HL-60 (cell line): ENCODE data around the gene NHP2.

Experiments used
- DNase-seq, 2 experiments: peaks; one replicate each; pipeline ENCODE4 v3.0.0-alpha.2; 2010 to 2020; ENCODE audit warnings: low read depth in 1 of 2, low spot score in 1 of 2
- H3K27ac ChIP-seq: fragments of 250-450 bp; sonication (Bioruptor Pico); replicated peaks from 2 replicates; pipeline ENCODE4 v1.5.1; 2020; ENCODE audit warnings: mild to moderate bottlenecking, moderate library complexity
- H3K27me3 ChIP-seq: fragments of 250-450 bp; sonication (Bioruptor Pico); 2 replicates; pipeline ENCODE4 v1.5.1; 2021; ENCODE audit warnings: mild to moderate bottlenecking, moderate library complexity; ENCODE audit not compliant: insufficient read depth, poor library complexity, severe bottlenecking
- H3K4me3 ChIP-seq: replicated peaks from 2 replicates; pipeline ENCODE4 v1.5.1; 2011; ENCODE audit warnings: mild to moderate bottlenecking, control low read depth, low read length; ENCODE audit not compliant: insufficient read depth
- GABPA ChIP-seq: IDR thresholded peaks from 2 replicates; pipeline ENCODE4 v1.6.1; 2012; ENCODE audit warnings: low read depth
- POLR2AphosphoS5 ChIP-seq: IDR thresholded peaks from 2 replicates; pipeline ENCODE4 v1.6.1; 2012; ENCODE audit warnings: low read depth
- SPI1 ChIP-seq: IDR thresholded peaks from 2 replicates; pipeline ENCODE4 v1.6.1; 2012; ENCODE audit warnings: low read depth, mild to moderate bottlenecking, borderline replicate concordance
- TF ChIP-seq, protein P1 (sequence below): IDR thresholded peaks from 2 replicates; pipeline ENCODE4 v1.6.1; 2012; ENCODE audit warnings: low read depth; ENCODE audit not compliant: insufficient replicate concordance
- TF ChIP-seq, protein P2 (sequence below): IDR thresholded peaks from one replicate; pipeline ENCODE4 v1.5.1; 2011; ENCODE audit warnings: low read length, control low read depth, inconsistent platforms; ENCODE audit not compliant: insufficient read depth

NHP2 gene

DNA sequence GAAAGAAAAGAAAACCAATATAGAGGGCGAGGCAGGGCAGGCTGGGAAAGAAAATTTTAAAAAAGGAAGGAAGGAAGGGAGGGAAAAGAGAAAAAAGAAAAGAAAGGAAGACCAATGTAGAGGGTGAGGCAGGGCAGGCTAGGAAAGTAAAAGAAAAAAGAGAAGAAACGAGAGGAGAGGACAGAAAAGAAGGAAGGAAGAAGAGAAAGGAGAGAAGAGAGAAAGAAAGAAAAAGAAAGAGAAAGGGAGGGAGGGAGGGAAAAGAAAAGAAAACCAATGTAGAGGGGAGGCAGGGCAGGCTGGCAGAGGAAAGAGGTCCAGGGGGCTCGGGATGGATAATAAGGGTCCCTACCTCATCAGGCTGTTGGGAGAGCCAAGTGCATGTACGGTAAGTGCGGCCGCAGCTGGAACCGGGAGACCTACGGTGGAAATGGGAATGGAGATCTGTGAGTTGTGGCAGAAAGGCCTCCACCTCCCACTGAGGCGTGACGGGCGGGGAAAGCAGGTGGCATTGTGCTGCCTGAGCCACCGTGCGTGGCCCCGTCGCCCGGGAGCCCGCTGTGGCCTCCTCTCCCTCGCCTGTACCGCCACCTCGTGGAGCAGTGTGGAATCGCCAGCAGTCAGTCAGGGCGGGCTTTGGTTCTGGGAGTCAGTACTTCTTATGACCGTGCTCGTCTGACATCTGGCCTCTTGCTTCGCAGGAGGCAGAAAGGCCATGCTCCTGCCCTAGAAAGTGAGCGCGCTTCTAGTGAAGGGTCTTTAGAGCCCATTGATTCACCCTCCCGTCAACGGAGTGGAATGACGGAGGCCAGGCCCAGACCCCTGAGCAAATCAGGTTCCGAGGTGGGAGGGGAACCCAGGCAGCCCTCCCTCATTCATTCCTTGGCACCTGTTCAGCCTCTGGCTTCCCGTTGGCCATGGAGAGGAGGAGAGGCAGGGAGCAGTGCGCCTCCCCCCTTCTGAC lies 10.4 kb upstream of the NHP2 start:
- H3K4me3 ChIP-seq, result no peak overlapping the region
- H3K27me3 ChIP-seq, result no peaks in the 10 kb centered on the region

DNA sequence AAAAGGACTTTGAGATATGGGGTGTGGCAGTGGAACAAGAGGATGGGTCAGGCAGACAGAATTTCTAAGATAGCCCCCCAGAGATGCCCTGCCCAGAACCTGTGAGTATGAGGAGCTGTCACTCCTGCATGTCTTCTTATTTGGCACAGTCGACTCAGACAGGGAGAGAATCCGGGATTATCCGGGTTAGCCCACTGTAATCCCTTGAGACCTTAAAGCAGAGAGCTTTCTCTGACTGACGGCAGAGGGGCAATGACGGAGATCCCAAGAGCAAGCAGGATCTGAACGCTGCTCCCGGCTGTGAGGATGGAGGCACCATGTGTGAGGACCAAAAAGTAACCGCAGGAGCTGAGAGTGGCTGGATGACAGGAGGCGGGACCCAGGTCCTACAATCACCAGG lies 8.8 kb upstream of the NHP2 start:
- Histone ChIP-seq H3K4me3 (no peak overlapping the region), H3K27me3 (no peaks in the 10 kb centered on the region), H3K27ac (no peak overlapping the region)
- TF ChIP-seq, protein P1, sequence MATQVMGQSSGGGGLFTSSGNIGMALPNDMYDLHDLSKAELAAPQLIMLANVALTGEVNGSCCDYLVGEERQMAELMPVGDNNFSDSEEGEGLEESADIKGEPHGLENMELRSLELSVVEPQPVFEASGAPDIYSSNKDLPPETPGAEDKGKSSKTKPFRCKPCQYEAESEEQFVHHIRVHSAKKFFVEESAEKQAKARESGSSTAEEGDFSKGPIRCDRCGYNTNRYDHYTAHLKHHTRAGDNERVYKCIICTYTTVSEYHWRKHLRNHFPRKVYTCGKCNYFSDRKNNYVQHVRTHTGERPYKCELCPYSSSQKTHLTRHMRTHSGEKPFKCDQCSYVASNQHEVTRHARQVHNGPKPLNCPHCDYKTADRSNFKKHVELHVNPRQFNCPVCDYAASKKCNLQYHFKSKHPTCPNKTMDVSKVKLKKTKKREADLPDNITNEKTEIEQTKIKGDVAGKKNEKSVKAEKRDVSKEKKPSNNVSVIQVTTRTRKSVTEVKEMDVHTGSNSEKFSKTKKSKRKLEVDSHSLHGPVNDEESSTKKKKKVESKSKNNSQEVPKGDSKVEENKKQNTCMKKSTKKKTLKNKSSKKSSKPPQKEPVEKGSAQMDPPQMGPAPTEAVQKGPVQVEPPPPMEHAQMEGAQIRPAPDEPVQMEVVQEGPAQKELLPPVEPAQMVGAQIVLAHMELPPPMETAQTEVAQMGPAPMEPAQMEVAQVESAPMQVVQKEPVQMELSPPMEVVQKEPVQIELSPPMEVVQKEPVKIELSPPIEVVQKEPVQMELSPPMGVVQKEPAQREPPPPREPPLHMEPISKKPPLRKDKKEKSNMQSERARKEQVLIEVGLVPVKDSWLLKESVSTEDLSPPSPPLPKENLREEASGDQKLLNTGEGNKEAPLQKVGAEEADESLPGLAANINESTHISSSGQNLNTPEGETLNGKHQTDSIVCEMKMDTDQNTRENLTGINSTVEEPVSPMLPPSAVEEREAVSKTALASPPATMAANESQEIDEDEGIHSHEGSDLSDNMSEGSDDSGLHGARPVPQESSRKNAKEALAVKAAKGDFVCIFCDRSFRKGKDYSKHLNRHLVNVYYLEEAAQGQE, result no peak
- TF ChIP-seq POLR2AphosphoS5, result no peak
- no peak for TF ChIP-seq SPI1
- TF ChIP-seq, protein P2, sequence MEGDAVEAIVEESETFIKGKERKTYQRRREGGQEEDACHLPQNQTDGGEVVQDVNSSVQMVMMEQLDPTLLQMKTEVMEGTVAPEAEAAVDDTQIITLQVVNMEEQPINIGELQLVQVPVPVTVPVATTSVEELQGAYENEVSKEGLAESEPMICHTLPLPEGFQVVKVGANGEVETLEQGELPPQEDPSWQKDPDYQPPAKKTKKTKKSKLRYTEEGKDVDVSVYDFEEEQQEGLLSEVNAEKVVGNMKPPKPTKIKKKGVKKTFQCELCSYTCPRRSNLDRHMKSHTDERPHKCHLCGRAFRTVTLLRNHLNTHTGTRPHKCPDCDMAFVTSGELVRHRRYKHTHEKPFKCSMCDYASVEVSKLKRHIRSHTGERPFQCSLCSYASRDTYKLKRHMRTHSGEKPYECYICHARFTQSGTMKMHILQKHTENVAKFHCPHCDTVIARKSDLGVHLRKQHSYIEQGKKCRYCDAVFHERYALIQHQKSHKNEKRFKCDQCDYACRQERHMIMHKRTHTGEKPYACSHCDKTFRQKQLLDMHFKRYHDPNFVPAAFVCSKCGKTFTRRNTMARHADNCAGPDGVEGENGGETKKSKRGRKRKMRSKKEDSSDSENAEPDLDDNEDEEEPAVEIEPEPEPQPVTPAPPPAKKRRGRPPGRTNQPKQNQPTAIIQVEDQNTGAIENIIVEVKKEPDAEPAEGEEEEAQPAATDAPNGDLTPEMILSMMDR, result no peak
- no peak for DNase-seq

More for the DNA sequence above, 10.4 kb upstream of the NHP2 start:
- peak; percentile 67 to 88 for DNase-seq
- no peak overlapping the region for H3K27ac ChIP-seq
- TF ChIP-seq, protein P1, result no peak
- TF ChIP-seq, protein P2, result peak; percentile 98
- no peak for TF ChIP-seq GABPA
- no peak for TF ChIP-seq POLR2AphosphoS5
- no peak for TF ChIP-seq SPI1

DNA sequence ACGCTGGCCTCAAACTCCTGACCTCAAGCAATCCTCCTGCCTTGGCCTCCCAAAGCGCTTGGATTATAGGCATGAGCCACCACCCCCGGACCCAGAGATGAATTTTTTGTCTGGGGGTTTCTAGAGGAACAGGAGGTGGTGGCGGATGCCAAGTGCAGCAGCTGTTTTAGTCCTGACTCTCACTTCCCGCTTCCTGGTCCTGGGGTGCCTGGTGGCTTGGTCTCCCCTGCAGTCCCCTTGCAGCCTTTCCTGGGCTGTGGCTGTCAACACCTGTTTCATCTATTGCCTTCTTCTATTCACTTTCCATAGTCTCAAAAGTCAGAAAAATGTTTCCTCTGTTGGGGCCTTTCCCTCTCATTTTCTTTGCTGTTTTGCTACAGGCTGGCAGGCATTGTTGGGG lies 6.5 kb upstream of the NHP2 start:
- no peak for DNase-seq
- no peak for TF ChIP-seq POLR2AphosphoS5
- TF ChIP-seq, protein P1, result no peak
- TF ChIP-seq SPI1, result no peak
- TF ChIP-seq, protein P2, result no peak
- TF ChIP-seq GABPA, result no peak
- Histone ChIP-seq H3K27ac (no peak overlapping the region), H3K4me3 (no peak overlapping the region), H3K27me3 (no peaks in the 10 kb centered on the region)
